A673 (cell line): ENCODE data around the gene CX3CR1. TPM values are rescaled to one million over a fixed set of nuclear protein-coding genes. Genes with fewer than 3 reads are reported as not detected.

Source experiments
- BruUV-seq: library from RNA; stranded (reverse); fragments of 400-500 nt; replicated peaks from 2 replicates; lab custom pipeline; 2021; lab: Mats Ljungman, UMichigan
- CTCF ChIA-PET: fragments of 300-600 bp; sonication (Branson Sonifier 250); formaldehyde crosslinking; loops from one replicate; lab custom pipeline; 2022; ENCODE audit warnings: antibody characterized with exemption; lab: Charles Lee
- POLR2A ChIA-PET: fragments of 300-600 bp; sonication (Branson Sonifier 250); formaldehyde crosslinking; loops from one replicate; lab custom pipeline; 2022; ENCODE audit warnings: antibody characterized with exemption; ENCODE audit not compliant: low non-redundant PET; lab: Charles Lee
- DNase-seq: peaks from one replicate; pipeline ENCODE4 v3.0.0-alpha.2; 2015; ENCODE audit warnings: low spot score
- H3K27ac ChIP-seq: fragments of 200-600 bp; sonication (generic); 2 replicates; pipeline ENCODE4 v1.5.1; 2016; ENCODE audit warnings: mixed run types, low read depth, mild to moderate bottlenecking, mixed read lengths, antibody characterized with exemption, low read length; ENCODE audit not compliant: poor library complexity, severe bottlenecking
- H3K27me3 ChIP-seq: fragments of 200-600 bp; sonication (generic); replicated peaks from 2 replicates; pipeline ENCODE4 v1.6.1; 2017; ENCODE audit warnings: mixed run types, low read depth, mild to moderate bottlenecking, mixed read lengths, antibody characterized with exemption, low read length; ENCODE audit not compliant: insufficient read depth, poor library complexity
- H3K36me3 ChIP-seq: fragments of 200-600 bp; sonication (generic); 2 replicates; pipeline ENCODE4 v1.6.1; 2016; ENCODE audit warnings: mixed run types, mild to moderate bottlenecking, mixed read lengths, antibody characterized with exemption, low read length; ENCODE audit not compliant: insufficient read depth, poor library complexity, severe bottlenecking
- H3K4me1 ChIP-seq: fragments of 200-600 bp; sonication (generic); 2 replicates; pipeline ENCODE4 v1.6.1; 2017; ENCODE audit warnings: mixed run types, mild to moderate bottlenecking, mixed read lengths, antibody characterized with exemption, low read length; ENCODE audit not compliant: insufficient read depth, poor library complexity, severe bottlenecking
- H3K4me3 ChIP-seq: fragments of 200-600 bp; sonication (generic); 2 replicates; pipeline ENCODE4 v1.5.1; 2016; ENCODE audit warnings: low read depth, mixed run types, mild to moderate bottlenecking, mixed read lengths, low read length; ENCODE audit not compliant: poor library complexity, severe bottlenecking
- H3K9me3 ChIP-seq: fragments of 200-600 bp; sonication (generic); 2 replicates; pipeline ENCODE4 v1.6.1; 2016; ENCODE audit warnings: mixed run types, low read depth, mild to moderate bottlenecking, mixed read lengths, antibody characterized with exemption, low read length; ENCODE audit not compliant: poor library complexity, severe bottlenecking
- EZH2 ChIP-seq: fragments of 200-600 bp; sonication (generic); IDR thresholded peaks from 2 replicates; pipeline ENCODE4 v1.6.1; 2017; ENCODE audit warnings: borderline replicate concordance, low read depth, mild to moderate bottlenecking, mixed read lengths, antibody characterized with exemption, low read length; ENCODE audit not compliant: poor library complexity, severe bottlenecking
- intact Hi-C: fragments of 100-400 bp; cut with micrococcal nuclease; formaldehyde crosslinking; loops from one replicate; pipeline ENCODE4 v1.10.0; 2022; ENCODE audit not compliant: unreplicated experiment
- total RNA-seq: library from RNA; stranded (reverse); gene quantifications from 2 replicates; pipeline ENCODE4 v1.2.3, GENCODE V29; 2021
- TF ChIP-seq, protein P1 (sequence below): fragments of 300-800, 200-600 bp; sonication (generic); conservative IDR thresholded peaks from 2 replicates; pipeline ENCODE4 v1.5.1; 2017; ENCODE audit warnings: low read depth, mild to moderate bottlenecking, antibody characterized with exemption, low read length, moderate library complexity, mixed read lengths

Gene CX3CR1
- total RNA-seq, 1 experiment from 2014 or later = not detected

DNA sequence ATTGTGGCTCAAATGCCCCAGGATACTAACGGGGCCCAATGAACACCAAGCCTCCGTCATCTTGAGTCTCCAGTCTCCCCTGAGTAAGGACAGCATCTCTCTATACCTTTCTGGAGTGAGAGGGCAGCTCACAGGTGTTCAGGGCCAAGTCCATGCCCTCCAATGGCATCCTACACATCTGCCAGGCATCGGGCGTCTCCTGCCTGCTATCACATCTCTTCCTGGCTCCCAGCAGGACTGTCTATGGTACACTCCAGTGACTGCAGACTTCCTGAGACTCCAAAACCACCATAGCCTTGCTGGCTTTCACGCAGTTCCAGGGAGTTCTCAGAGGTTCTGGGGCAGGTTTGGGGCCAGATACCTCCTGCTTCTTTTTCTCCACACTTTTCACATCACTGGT, 28.3 kb downstream of the CX3CR1 start:
- no peak for DNase-seq
- intact Hi-C loops = no loop called here
- Histone ChIP-seq H3K4me3 (no peak overlapping the region), H3K4me1 (no peaks in the 10 kb centered on the region), H3K27me3 (no peaks in the 10 kb centered on the region), H3K36me3 (no peaks in the 10 kb centered on the region), H3K9me3 (no peaks in the 10 kb centered on the region), H3K27ac (no peak overlapping the region)
- ChIA-PET CTCF (no interaction called here), POLR2A (no interaction called here)
- no peak for TF ChIP-seq EZH2
- TF ChIP-seq, protein P1, sequence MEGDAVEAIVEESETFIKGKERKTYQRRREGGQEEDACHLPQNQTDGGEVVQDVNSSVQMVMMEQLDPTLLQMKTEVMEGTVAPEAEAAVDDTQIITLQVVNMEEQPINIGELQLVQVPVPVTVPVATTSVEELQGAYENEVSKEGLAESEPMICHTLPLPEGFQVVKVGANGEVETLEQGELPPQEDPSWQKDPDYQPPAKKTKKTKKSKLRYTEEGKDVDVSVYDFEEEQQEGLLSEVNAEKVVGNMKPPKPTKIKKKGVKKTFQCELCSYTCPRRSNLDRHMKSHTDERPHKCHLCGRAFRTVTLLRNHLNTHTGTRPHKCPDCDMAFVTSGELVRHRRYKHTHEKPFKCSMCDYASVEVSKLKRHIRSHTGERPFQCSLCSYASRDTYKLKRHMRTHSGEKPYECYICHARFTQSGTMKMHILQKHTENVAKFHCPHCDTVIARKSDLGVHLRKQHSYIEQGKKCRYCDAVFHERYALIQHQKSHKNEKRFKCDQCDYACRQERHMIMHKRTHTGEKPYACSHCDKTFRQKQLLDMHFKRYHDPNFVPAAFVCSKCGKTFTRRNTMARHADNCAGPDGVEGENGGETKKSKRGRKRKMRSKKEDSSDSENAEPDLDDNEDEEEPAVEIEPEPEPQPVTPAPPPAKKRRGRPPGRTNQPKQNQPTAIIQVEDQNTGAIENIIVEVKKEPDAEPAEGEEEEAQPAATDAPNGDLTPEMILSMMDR = no peak
- BruUV-seq = no TSS peak

DNA sequence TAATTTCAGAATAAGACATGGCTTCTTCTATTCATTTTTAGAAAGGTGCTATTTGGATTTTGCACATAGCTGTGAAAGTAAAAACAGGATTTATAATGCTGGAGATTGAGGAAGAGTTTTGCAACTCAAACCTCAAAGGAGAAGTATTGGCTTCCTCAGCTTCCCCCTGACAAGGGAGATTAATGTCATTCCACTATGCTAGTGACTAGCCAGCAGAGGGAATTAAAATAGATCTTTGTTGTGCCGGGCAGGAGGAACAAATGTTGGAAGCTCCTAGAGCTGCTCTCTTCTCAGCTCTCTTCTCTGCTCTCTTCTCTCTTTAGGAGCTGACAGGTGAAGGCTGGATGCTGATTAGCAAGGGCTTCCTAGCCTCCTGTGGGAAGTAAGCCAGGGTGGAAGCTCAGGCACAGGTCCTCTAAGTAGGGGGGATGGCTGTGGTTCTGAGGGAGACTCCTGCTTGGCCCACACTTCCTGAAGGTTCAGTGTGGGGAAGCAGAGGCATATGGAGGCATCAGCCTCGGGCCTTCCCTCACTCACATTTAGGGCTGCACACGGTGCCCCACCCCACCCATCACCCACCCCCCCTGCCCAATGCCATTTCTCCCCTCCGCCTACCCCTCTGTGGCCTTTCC, 29.6 kb downstream of the CX3CR1 start:
- no peak for DNase-seq
- no peaks in the 10 kb centered on the region for H3K36me3 ChIP-seq
- H3K27me3 ChIP-seq = no peaks in the 10 kb centered on the region
- intact Hi-C loops = no loop called here
- BruUV-seq = no TSS peak
- H3K27ac ChIP-seq = no peak overlapping the region
- H3K4me1 ChIP-seq = no peaks in the 10 kb centered on the region
- TF ChIP-seq, protein P1 = no peak
- TF ChIP-seq EZH2 = no peak
- POLR2A ChIA-PET = no interaction called here
- CTCF ChIA-PET = no interaction called here
- H3K9me3 ChIP-seq = no peaks in the 10 kb centered on the region
- H3K4me3 ChIP-seq = no peak overlapping the region

DNA sequence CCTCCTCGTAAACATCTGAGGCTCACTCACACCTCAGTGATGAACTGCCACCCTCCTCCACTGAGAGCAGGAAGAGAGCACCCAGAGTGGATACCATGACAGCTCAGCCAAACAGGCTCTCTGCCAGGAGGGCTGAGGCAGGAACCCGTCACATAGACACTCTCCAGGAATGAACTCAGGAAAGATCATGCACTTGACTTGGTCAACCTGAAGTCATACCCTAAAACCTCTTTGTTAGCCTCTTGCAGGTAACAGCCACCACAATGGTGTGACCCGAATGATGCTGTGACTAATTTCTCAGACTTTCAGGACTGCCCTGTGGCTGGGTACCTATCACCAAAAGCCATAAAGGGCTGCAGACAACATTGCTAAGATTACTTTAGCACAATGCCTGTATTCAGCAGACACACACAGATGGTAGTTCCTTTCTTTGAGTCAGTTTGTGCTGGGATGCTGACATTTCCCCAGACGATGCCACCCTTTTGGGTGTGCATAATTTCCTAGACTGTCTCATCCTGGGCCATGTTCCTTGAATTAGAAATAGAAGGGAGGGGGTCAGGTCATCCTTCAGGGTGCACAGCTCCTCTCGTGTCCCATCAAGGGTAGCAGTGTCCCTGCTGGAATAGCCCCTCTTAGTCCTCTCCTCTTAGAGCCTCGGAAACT, 30.3 kb downstream of the CX3CR1 start:
- intact Hi-C loops = no loop called here
- Histone ChIP-seq H3K36me3 (no peaks in the 10 kb centered on the region), H3K4me3 (no peak overlapping the region), H3K27ac (no peak overlapping the region), H3K4me1 (no peaks in the 10 kb centered on the region), H3K27me3 (no peaks in the 10 kb centered on the region), H3K9me3 (no peaks in the 10 kb centered on the region)
- no TSS peak for BruUV-seq
- DNase-seq = no peak
- TF ChIP-seq, protein P1 = no peak
- no peak for TF ChIP-seq EZH2
- CTCF ChIA-PET = no interaction called here
- POLR2A ChIA-PET = no interaction called here
